Gastroesophageal sphincter (tissue), 3 donors: Measurements from ENCODE around the gene LYRM4.

ENCODE experiments used
- POLR2A ChIP-seq, 2 donors: fragments of 450-650 bp; IDR thresholded peaks; one replicate each; pipeline ENCODE4 v1.6.1; 2017; ENCODE audit warnings: antibody characterized with exemption in 2 of 2, mild to moderate bottlenecking in 2 of 2, moderate library complexity in 1 of 2
- TF ChIP-seq, protein P1 (sequence below), 4 experiments: fragments of 200-600 bp in 2 of 4; fragments of 450-650 bp in 2 of 4; sonication (generic) in 1 of 4; IDR thresholded peaks; one replicate each; pipeline ENCODE4 v1.5.1; 2017 to 2019; ENCODE audit warnings: antibody characterized with exemption in 4 of 4, mild to moderate bottlenecking in 2 of 4, moderate library complexity in 2 of 4

DNA sequence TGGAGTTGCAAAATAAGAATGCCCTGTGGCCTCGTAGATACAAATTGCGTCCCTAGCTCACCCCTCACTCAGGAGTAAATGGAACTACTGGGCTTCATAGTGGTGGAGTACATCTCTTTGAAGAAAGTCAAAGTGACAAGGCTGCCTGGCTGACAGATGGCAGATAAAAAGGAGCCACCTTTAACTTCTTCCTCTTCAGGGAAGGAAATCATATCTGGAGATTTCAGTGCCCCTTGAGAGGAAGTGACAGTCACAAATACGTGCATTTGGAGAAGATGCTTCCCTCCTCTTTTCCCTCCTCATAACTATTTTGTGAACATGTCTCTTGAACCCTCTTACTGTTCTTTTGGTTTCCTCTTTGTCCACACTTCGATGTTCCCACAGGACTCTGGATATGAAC lies 132.4 kb downstream of the LYRM4 start:
- TF ChIP-seq, protein P1, sequence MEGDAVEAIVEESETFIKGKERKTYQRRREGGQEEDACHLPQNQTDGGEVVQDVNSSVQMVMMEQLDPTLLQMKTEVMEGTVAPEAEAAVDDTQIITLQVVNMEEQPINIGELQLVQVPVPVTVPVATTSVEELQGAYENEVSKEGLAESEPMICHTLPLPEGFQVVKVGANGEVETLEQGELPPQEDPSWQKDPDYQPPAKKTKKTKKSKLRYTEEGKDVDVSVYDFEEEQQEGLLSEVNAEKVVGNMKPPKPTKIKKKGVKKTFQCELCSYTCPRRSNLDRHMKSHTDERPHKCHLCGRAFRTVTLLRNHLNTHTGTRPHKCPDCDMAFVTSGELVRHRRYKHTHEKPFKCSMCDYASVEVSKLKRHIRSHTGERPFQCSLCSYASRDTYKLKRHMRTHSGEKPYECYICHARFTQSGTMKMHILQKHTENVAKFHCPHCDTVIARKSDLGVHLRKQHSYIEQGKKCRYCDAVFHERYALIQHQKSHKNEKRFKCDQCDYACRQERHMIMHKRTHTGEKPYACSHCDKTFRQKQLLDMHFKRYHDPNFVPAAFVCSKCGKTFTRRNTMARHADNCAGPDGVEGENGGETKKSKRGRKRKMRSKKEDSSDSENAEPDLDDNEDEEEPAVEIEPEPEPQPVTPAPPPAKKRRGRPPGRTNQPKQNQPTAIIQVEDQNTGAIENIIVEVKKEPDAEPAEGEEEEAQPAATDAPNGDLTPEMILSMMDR (IDR thresholded peaks at IDR 0.05), result no peak
- no peak for TF ChIP-seq POLR2A (IDR thresholded peaks at IDR 0.05)
